Measurements from ENCODE around the gene STEAP1B.
"Not testable (repeated sequence)": the region's sequence is repeated elsewhere in the genome, so short reads cannot be mapped to it uniquely, and the experiment has no call there.

The STEAP1B gene

DNA sequence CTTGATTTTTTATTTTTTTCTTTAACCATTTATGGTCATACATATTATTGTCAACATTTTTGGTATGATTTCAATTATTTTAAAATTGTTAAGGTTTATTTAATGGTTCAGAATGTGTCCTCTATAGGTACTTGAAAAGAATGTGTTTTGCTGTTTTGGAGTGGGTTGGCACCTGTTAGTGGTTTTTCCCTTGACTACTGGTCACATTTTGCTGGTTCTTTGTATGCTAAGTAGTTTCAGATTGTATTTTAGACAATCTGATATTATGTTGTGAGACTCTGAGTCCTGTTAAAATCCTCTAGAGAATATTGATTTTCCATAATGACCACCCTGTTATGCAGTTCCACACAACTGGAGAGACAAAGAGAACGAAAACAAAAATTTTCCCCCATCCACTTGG lies 15.0 kb upstream of the STEAP1B start:
- H3K27me3 Mint-ChIP-seq; H3K36me3 Mint-ChIP-seq (ENCODE audit: low read depth); H3K4me3 Mint-ChIP-seq; H3K27ac Mint-ChIP-seq; H3K4me1 Mint-ChIP-seq (ENCODE audit: low read depth); H3K9me3 Mint-ChIP-seq; DNase-seq: not testable (repeated sequence)

DNA sequence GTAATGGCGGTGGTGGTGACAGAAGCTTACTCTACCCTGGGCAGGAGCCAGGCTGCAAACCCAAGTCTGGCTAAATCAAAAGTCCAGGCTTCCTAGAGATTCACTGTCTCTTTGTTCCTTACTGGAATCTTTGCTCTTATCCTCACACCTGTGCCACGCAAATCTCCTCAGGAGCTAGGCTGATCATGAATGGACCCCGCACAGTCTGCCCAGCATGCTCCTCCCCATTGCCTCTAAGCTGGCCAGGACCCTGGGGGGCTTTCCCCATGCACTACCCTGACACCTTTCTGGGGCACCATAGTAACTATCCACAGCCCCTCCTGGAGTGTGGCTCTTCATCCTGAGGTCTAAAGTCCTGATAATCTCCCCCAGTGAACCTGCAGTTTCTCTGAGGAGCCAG lies 7.3 kb upstream of the STEAP1B start:
- H3K9me3 Mint-ChIP-seq; H3K4me1 Mint-ChIP-seq (ENCODE audit: low read depth); H3K36me3 Mint-ChIP-seq (ENCODE audit: low read depth); H3K4me3 Mint-ChIP-seq; DNase-seq; H3K27ac Mint-ChIP-seq: not testable (repeated sequence)
- H3K27me3 Mint-ChIP-seq = peaks cover 17% of the 10 kb centered on the region

DNA sequence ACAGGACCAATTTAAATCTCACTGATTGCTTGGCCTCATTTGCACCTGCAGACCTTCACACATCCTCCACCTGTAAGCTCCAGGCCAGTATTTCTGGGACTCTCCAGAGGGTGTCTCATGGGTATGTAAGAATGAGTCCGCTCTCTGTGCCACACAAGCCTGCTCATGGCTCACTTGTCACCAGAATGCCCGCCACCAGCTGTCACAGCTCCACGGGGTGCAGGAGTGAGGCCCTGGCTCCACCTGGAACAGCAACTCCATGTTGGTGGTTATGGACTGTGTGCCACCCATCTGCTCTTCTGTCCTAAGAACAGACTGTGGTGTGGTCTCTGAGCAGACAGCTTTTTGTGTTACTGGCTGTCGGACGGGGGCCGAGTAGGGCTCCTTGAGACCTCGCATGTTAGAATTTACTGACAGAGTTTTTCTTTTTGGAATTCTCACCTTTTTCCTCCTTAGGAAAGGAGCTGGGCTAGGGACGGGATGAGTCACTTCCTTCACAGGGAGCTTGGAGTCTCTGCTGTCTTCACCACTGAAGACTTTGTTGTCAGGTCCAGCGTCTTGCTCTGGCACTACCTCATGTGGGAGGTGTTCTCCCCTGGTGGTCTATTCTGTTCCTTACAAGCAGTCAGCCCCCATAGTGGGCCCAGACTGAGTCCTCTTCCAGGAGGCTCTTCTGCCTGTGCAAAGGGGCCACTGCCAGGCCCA lies 6.5 kb upstream of the STEAP1B start:
- not testable (repeated sequence) for H3K4me1 Mint-ChIP-seq (ENCODE audit: low read depth); H3K4me3 Mint-ChIP-seq; H3K9me3 Mint-ChIP-seq; H3K27ac Mint-ChIP-seq; H3K36me3 Mint-ChIP-seq (ENCODE audit: low read depth); DNase-seq
- peaks cover 20% of the 10 kb centered on the region for H3K27me3 Mint-ChIP-seq

DNA sequence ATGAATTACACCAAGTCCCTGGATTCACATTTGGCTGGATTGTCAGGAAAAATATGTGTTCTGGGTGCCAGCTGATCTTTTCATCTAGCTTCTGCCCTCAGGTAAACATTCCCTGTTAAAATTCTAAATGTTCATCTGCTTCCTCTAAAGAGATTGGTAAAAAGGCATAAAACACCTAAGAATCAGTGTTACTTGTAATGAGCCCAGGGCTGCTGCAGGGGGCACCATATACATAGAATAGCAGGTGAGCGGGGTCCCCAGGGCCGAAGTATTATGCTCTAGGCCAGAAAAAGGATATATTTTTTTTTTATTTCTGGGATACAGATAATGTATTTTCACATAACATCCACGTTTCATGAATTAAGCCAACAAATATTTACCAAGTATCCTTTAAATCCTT lies 4.5 kb upstream of the STEAP1B start:
- not testable (repeated sequence) for H3K27ac Mint-ChIP-seq; H3K4me3 Mint-ChIP-seq; DNase-seq; H3K4me1 Mint-ChIP-seq (ENCODE audit: low read depth); H3K36me3 Mint-ChIP-seq (ENCODE audit: low read depth); H3K9me3 Mint-ChIP-seq
- H3K27me3 Mint-ChIP-seq = peaks cover 25% of the 10 kb centered on the region

DNA sequence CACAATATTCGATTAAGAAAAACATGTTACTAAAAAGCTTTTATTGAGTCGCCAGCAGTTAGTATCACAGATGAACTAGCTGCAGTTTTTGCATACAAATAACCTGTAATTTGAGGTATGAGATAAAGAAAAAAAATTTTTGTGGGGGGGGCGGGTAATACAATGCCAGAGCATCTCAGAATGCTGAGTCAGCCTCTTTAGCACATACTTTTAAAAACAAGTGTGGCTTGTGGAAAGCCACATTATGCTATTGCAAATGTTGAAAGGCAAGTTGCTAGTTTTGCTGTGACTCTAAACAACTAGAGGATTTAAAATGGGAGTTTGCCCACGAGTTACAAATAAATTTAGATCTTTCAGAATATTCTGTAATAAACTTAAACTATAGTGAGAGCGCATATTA lies 2.1 kb upstream of the STEAP1B start:
- H3K27me3 Mint-ChIP-seq = peaks cover 39% of the 10 kb centered on the region

DNA sequence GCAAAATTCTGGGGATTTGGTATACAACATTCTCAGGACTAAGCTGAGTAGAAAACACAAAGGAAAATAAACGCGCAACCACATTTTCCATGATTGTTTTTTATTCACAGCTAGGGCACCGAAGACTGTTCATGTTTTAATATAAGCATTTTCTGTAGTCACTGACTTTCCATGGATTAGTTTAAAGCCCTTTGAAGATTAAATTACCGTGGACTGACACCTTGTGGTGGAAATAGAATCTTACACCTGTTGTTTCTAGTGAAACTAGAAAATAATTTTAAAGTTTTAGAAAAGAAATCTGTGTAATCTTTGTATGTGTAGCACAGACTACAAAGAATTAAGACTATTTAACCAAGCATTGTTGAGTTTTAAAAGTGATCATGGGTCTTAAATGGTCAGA lies 1.3 kb upstream of the STEAP1B start:
- not testable (repeated sequence) for H3K4me1 Mint-ChIP-seq (ENCODE audit: low read depth); H3K4me3 Mint-ChIP-seq; DNase-seq

More for the DNA sequence above, 2.1 kb upstream of the STEAP1B start:
- H3K36me3 Mint-ChIP-seq (ENCODE audit: low read depth); H3K4me3 Mint-ChIP-seq; H3K9me3 Mint-ChIP-seq; H3K4me1 Mint-ChIP-seq (ENCODE audit: low read depth); DNase-seq; H3K27ac Mint-ChIP-seq: not testable (repeated sequence)

DNA sequence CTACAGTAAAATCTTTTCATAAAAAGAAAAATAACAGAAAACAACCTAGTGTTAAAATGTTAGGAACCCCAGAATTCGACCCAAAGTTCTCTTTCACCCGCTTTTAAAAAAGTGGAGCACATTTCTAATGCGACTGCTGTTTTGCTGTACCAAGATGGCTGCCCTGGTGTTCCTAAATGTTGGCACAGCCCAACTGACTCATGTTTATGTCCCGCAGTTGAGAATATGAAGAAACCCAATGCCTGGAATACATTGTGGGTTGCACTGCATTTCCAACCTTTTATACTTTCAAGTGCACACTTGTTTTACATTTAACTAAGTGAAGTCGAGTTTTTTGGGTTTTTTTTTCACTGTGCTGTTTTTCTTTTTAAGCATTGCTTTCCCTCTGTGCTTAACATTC lies 944 bp downstream of the STEAP1B start:
- DNase-seq = no peak
- Mint-ChIP-seq H3K27ac (no peak overlapping the region), H3K27me3 (peaks cover 42% of the 10 kb centered on the region), H3K4me1 (ENCODE audit: low read depth) (peaks cover 5% of the 10 kb centered on the region), H3K9me3 (no peaks in the 10 kb centered on the region), H3K36me3 (ENCODE audit: low read depth) (no peaks in the 10 kb centered on the region), H3K4me3 (no peak overlapping the region)

More for the DNA sequence above, 1.3 kb upstream of the STEAP1B start:
- H3K9me3 Mint-ChIP-seq; H3K27ac Mint-ChIP-seq; H3K36me3 Mint-ChIP-seq (ENCODE audit: low read depth): not testable (repeated sequence)
- H3K27me3 Mint-ChIP-seq = peaks cover 42% of the 10 kb centered on the region

DNA sequence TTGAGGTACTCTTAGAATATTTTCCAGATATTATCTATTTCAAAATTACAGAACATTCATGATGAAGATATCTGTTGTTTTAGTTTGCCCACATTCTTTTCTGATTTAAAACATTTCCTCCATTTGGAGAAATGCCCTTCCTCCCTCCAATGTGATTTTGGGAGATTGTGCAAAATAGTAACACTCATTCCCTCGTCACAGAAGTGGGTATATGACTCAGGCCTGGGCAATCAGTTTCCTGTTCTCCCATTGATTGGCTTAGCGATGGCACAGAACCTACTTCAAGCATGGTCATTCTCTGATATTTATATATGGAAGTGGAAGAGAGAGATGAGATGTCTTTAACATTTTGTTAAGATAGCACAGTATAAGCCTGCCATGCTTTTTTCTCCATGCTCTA lies 3.1 kb downstream of the STEAP1B start:
- DNase-seq; H3K36me3 Mint-ChIP-seq (ENCODE audit: low read depth); H3K27ac Mint-ChIP-seq; H3K9me3 Mint-ChIP-seq; H3K4me1 Mint-ChIP-seq (ENCODE audit: low read depth); H3K4me3 Mint-ChIP-seq: not testable (repeated sequence)
- peaks cover 35% of the 10 kb centered on the region for H3K27me3 Mint-ChIP-seq

DNA sequence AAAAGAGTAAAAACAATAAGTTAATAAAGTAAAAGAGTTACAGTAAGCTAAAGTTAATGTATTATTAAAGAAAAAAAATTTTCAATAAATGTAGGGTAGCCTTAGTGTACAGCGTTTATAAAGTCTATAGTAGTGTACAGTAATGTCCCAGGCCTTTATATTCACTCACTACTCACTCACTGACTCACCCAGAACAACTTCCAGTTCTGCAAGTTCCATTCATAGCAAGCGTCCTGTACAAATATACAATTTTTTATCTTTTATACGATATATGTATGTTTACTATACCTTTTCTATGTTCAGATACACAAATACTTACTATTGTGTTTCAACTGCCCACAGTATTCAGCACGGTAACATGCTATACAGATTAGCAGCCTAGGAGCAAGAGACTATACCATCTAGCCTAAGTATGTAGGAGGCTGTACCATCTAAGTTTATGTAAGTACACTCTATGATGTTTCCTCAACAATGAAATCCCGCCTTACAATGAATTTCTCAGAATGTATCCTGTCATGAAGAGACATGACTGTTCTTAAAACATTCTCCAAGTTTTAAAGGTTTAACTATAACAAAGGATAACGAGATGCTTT lies 3.6 kb downstream of the STEAP1B start:
- not testable (repeated sequence) for DNase-seq; H3K9me3 Mint-ChIP-seq; H3K36me3 Mint-ChIP-seq (ENCODE audit: low read depth); H3K4me3 Mint-ChIP-seq; H3K4me1 Mint-ChIP-seq (ENCODE audit: low read depth); H3K27ac Mint-ChIP-seq
- H3K27me3 Mint-ChIP-seq = peaks cover 35% of the 10 kb centered on the region

DNA sequence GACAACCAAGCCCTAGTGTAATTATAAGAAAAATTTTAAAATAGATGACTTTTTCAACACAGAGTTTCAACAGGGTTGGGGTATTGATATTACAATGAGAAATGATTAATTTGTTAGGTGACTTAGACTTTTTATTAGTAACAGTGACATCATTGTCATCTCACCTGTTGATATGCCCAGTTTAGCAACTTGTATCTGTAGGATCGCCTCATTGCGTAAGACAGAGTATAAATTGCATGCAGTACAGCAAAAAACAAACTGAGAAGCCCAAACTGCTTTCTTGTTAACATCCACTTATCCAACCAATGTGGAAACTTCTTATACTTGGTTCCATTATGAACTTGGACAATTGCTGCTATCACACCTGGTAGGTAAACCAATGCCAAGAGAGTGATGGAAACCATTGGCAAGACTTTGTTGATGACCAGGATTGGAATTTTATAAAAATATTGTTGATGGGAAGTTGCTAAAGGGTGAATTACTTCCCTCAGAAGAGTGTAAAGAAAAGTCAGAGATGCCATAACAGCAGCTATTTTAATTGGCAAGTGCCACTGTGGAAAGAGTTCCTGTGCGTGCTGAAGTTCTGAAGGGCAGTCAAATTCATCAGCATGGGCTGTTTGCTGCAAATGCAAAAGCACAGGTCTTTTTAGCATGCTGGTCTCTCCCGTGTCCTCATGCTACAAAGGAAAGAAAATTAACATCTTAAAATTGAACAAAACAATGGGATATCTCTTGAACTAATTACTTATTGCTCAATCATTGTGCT lies 6.6 kb downstream of the STEAP1B start:
- peaks cover 27% of the 10 kb centered on the region for H3K27me3 Mint-ChIP-seq
- H3K9me3 Mint-ChIP-seq; H3K4me3 Mint-ChIP-seq; DNase-seq; H3K27ac Mint-ChIP-seq; H3K4me1 Mint-ChIP-seq (ENCODE audit: low read depth); H3K36me3 Mint-ChIP-seq (ENCODE audit: low read depth): not testable (repeated sequence)

DNA sequence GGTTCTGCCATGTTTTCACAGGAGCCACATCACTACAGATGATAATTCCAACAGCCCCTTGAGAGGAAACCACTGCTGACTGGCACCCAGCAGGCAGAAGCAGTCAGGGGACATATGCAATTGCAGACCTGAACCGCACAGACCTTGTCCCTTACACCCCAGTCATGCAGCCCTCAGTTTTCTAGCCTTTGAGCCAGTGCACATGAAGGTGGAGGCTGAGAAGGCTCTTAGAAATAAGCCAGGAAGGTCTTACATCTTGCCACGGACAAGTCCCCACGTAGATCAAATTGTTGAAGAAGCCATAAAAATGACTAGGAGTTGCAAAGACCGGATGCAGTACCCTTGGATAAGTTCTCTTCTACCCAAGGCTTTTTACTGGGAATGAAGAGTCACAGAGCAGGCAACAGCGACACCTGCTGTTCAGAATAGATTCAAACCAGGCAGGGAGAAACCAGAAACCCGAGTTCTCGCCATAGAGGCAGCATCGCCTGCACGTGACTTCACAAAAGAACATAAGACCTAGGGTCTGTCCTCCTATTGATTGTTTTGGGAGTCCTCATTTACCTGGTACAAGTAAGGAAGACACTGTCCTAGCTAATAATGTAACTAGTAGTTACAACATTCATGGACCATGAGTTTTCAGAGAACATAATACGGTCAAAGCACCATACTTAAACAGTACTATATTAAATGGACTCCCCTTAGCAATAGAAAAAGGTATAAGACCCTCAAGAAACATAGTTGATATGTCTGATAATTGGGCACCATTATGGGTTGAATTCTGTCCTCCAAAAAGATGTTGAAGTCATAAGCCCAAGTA lies 11.1 kb downstream of the STEAP1B start:
- peak; percentile 66 for DNase-seq
- peaks cover 14% of the 10 kb centered on the region for H3K27me3 Mint-ChIP-seq
- no peak overlapping the region for H3K27ac Mint-ChIP-seq
- no peaks in the 10 kb centered on the region for H3K4me1 Mint-ChIP-seq (ENCODE audit: low read depth)
- H3K36me3 Mint-ChIP-seq (ENCODE audit: low read depth) = no peaks in the 10 kb centered on the region
- no peaks in the 10 kb centered on the region for H3K9me3 Mint-ChIP-seq
- H3K4me3 Mint-ChIP-seq = no peak overlapping the region

DNA sequence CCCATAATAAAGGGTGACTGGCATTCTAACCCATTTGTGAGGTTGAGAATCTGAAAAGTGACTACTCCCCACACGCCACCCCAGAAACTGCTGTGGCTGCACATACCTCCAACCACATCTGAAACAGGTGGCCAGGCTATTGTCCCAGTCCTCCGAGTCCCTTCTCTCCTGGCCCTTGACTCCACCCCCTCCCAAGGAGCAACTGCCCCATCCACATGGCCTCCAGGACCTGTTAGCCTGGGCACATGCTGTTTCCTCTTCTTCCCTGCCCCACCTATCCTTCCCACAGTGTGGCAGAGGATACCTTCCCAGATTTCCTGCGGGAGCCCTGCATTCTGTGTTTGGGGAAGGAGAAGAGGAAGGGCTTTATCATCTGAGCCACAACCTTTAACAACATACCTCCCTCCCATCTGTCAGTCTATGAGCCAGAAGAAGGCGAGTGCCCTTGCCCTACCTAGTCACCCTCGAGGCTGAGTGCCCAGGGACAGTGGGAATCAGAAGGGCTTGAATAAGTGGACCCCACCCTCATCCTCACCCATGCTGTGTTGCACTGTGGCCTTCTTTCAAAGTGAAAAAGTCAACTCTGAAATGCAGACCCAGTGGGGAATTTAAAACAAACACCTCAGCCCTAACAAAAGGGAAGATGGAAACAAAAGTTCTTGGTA lies 11.9 kb downstream of the STEAP1B start:
- Mint-ChIP-seq H3K4me1 (ENCODE audit: low read depth) (no peaks in the 10 kb centered on the region), H3K27ac (no peak overlapping the region), H3K4me3 (no peak overlapping the region), H3K27me3 (peaks cover 14% of the 10 kb centered on the region), H3K36me3 (ENCODE audit: low read depth) (no peaks in the 10 kb centered on the region), H3K9me3 (no peaks in the 10 kb centered on the region)
- DNase-seq = no peak

DNA sequence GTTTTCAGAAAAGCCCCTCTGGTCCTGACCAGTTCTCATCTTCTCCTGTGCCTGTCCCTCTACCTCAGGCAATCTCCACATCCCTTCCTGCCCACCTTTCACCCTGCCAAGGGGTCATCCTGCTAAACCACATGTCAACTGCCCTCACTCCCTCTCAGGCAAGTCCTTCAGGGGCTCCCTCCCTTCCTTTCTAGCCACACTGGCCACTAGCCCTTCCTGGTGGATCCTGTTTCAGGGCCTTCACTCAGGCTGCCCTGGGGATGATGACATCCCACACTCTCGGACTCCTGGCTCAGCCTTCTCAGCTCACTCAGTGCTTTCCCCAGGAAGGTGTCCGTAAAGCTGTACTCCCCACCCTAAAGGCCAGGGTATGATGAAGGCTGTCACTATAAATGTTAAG lies 13.4 kb downstream of the STEAP1B start:
- peaks cover 4% of the 10 kb centered on the region for H3K4me1 Mint-ChIP-seq (ENCODE audit: low read depth)
- no peaks in the 10 kb centered on the region for H3K9me3 Mint-ChIP-seq
- DNase-seq = no peak
- H3K27ac Mint-ChIP-seq = no peak overlapping the region
- H3K27me3 Mint-ChIP-seq = peaks cover 14% of the 10 kb centered on the region
- H3K36me3 Mint-ChIP-seq (ENCODE audit: low read depth) = no peaks in the 10 kb centered on the region
- H3K4me3 Mint-ChIP-seq = no peak overlapping the region

DNA sequence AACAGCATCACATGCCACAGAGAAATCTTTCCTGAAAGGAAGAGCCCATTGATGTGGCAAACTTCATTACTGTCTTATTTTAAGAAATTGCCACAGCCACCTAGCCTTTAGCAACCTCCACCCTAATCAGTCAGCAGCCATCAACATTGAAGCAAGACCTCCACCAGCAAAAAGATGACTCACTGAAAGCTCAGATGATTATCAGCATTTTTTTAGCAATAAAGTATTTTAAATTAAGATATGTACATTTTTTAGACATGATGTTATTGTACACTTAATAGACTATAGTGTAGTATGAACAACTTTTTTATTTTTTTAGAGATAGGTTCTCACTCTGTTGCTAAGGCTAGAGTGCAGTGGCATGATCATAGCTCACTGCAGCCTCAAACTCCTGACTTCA lies 14.8 kb downstream of the STEAP1B start:
- Mint-ChIP-seq H3K27ac (no peak overlapping the region), H3K9me3 (no peaks in the 10 kb centered on the region), H3K36me3 (ENCODE audit: low read depth) (no peaks in the 10 kb centered on the region), H3K27me3 (peaks cover 10% of the 10 kb centered on the region), H3K4me1 (ENCODE audit: low read depth) (peaks cover 8% of the 10 kb centered on the region), H3K4me3 (no peak overlapping the region)
- DNase-seq = no peak

Data from activated T-cell treated with anti-CD3 and anti-CD28 coated beads, Interleukin-2, amount 50 U/mL, for 24 hours (primary cell).